ENCODE results near the gene ADARB2. TPM values are rescaled to one million over a fixed set of nuclear protein-coding genes. Genes with fewer than 3 reads are reported as not detected.

ADARB2 gene
- total RNA-seq, 6 experiments from 2014 or later = not detected

- no peaks in the 10 kb centered on the region for H3K4me1 Mint-ChIP-seq (ENCODE audit: low read depth)
- no peak for DNase-seq
- no peaks in the 10 kb centered on the region; the same call in 1 of the 2 replicates for H3K27me3 Mint-ChIP-seq (ENCODE audit: insufficient read depth)
- no peak for TF ChIP-seq CTCF (IDR thresholded peaks at IDR 0.05)
- no peak overlapping the region for H3K27ac Mint-ChIP-seq
- H3K36me3 Mint-ChIP-seq (ENCODE audit: low read depth) = no peaks in the 10 kb centered on the region; the same call in 1 of the 2 replicates
- H3K9me3 Mint-ChIP-seq = peaks cover 20% of the 10 kb centered on the region
- H3K4me3 Mint-ChIP-seq = no peak overlapping the region
Observed at GRCh38 chr10:1264001-1264400, 473.3 kb downstream of the ADARB2 start.

GRCh38 chr10:1257274-1257673 is 480.1 kb downstream of the ADARB2 start:
- no peaks in the 10 kb centered on the region for H3K4me1 Mint-ChIP-seq (ENCODE audit: low read depth)
- no peak overlapping the region for H3K27ac Mint-ChIP-seq
- peaks cover 37% of the 10 kb centered on the region for H3K9me3 Mint-ChIP-seq
- DNase-seq = no peak
- peaks cover 5% of the 10 kb centered on the region for H3K27me3 Mint-ChIP-seq (ENCODE audit: insufficient read depth)
- H3K36me3 Mint-ChIP-seq (ENCODE audit: low read depth) = peaks cover 5% of the 10 kb centered on the region; the same call in 1 of the 2 replicates
- H3K4me3 Mint-ChIP-seq = no peak overlapping the region
- no peak for TF ChIP-seq CTCF (IDR thresholded peaks at IDR 0.05)

GRCh38 chr10:1256432-1256725 is 480.9 kb downstream of the ADARB2 start:
- TF ChIP-seq CTCF (IDR thresholded peaks at IDR 0.05) = no peak
- H3K4me3 Mint-ChIP-seq = no peak overlapping the region
- peaks cover 37% of the 10 kb centered on the region for H3K9me3 Mint-ChIP-seq
- H3K36me3 Mint-ChIP-seq (ENCODE audit: low read depth) = peaks cover 5% of the 10 kb centered on the region; the same call in 1 of the 2 replicates
- no peak overlapping the region for H3K27ac Mint-ChIP-seq
- H3K4me1 Mint-ChIP-seq (ENCODE audit: low read depth) = no peaks in the 10 kb centered on the region
- peaks cover 5% of the 10 kb centered on the region for H3K27me3 Mint-ChIP-seq (ENCODE audit: insufficient read depth)
- DNase-seq = no peak

GRCh38 chr10:1255600-1256431 is 481.5 kb downstream of the ADARB2 start:
- H3K4me1 Mint-ChIP-seq (ENCODE audit: low read depth) = no peaks in the 10 kb centered on the region
- no peak overlapping the region for H3K27ac Mint-ChIP-seq
- peaks cover 37% of the 10 kb centered on the region for H3K9me3 Mint-ChIP-seq
- H3K4me3 Mint-ChIP-seq = no peak overlapping the region
- DNase-seq = no peak
- TF ChIP-seq CTCF (IDR thresholded peaks at IDR 0.05) = no peak
- peaks cover 5% of the 10 kb centered on the region; the same call in 1 of the 2 replicates for H3K36me3 Mint-ChIP-seq (ENCODE audit: low read depth)
- H3K27me3 Mint-ChIP-seq (ENCODE audit: insufficient read depth) = peaks cover 5% of the 10 kb centered on the region

- Mint-ChIP-seq H3K4me3 (no peak overlapping the region), H3K9me3 (peaks cover 37% of the 10 kb centered on the region), H3K27me3 (ENCODE audit: insufficient read depth) (peaks cover 5% of the 10 kb centered on the region), H3K27ac (no peak overlapping the region), H3K4me1 (ENCODE audit: low read depth) (no peaks in the 10 kb centered on the region), H3K36me3 (ENCODE audit: low read depth) (peaks cover 5% of the 10 kb centered on the region; the same call in 1 of the 2 replicates)
- no peak for TF ChIP-seq CTCF (IDR thresholded peaks at IDR 0.05)
- no peak for DNase-seq
Observed at GRCh38 chr10:1255118-1255517, 482.2 kb downstream of the ADARB2 start.

All from HFFc6 (cell line).